GM12878 (cell line): ENCODE results near the gene CCSER1. TPM values are rescaled to one million over a fixed set of nuclear protein-coding genes. Genes with fewer than 3 reads are reported as not detected.

Experiments
- ATAC-seq: fragments of 200-7000 bp; cut with Tn5 transposase; 3 replicates; pipeline ENCODE4 v1.9.1; 2020; ENCODE audit warnings: mild to moderate bottlenecking, moderate library complexity
- BruUV-seq: library from RNA; stranded (reverse); fragments of 400-500 nt; replicated peaks from 2 replicates; lab custom pipeline; 2021; lab: Mats Ljungman, UMichigan
- CTCF ChIA-PET: fragments of 300-600 bp; sonication (Branson Sonifier 250); formaldehyde crosslinking; extraction: SDS; loops from one replicate; lab custom pipeline; 2021; ENCODE audit warnings: inconsistent platforms; lab: Yijun Ruan, JAX
- POLR2A ChIA-PET: fragments of 350-600 bp; formaldehyde crosslinking; extraction: SDS; loops from one replicate; lab custom pipeline; 2021; ENCODE audit warnings: inconsistent platforms; lab: Charles Lee
- RAD21 ChIA-PET: fragments of 300-600 bp; sonication (Branson Sonifier 250); formaldehyde crosslinking; loops from one replicate; lab custom pipeline; 2023; ENCODE audit warnings: antibody characterized with exemption; ENCODE audit not compliant: unreplicated experiment; lab: Charles Lee
- SMC1A ChIA-PET: fragments of 300-600 bp; sonication (Branson Sonifier 250); formaldehyde crosslinking; loops from one replicate; lab custom pipeline; 2023; ENCODE audit not compliant: unreplicated experiment, uncharacterized antibody; lab: Charles Lee
- DNase-seq: peaks from one replicate; pipeline ENCODE4 v3.0.0-alpha.2; 2011; ENCODE audit warnings: low read depth, low spot score
- FAIRE-seq: peaks from 3 replicates; lab custom pipeline; 2011; peaks lifted over from hg19 to GRCh38; lab: Jason Lieb, UNC
- H2AFZ ChIP-seq: 2 replicates; pipeline ENCODE4 v1.6.0; 2011; ENCODE audit warnings: low read depth, low read length, control low read depth; ENCODE audit not compliant: control insufficient read depth
- H3K27ac ChIP-seq: 2 replicates; pipeline ENCODE4 v1.5.1; 2011; ENCODE audit warnings: control low read depth; ENCODE audit not compliant: control insufficient read depth, insufficient read depth
- H3K27me3 ChIP-seq, 2 experiments: replicated peaks in 1 of 2; 2 replicates each; pipeline versions ENCODE4 v1.6.0 to v1.6.1; 2011; ENCODE audit warnings: low read length in 1 of 2; ENCODE audit not compliant: control insufficient read depth in 2 of 2, insufficient read depth in 2 of 2
- H3K36me3 ChIP-seq, 2 experiments: 2 replicates each; pipeline ENCODE4 v1.5.1; 2011; ENCODE audit warnings: low read length in 1 of 2; ENCODE audit not compliant: control insufficient read depth in 2 of 2, insufficient read depth in 2 of 2
- H3K4me1 ChIP-seq: 2 replicates; pipeline ENCODE4 v1.6.1; 2011; ENCODE audit warnings: mild to moderate bottlenecking, low read length, moderate library complexity, mixed read lengths; ENCODE audit not compliant: control insufficient read depth, insufficient read depth
- H3K4me2 ChIP-seq: 2 replicates; pipeline ENCODE4 v1.6.0; 2011; ENCODE audit warnings: control low read depth; ENCODE audit not compliant: control insufficient read depth, insufficient read depth
- H3K4me3 ChIP-seq: fragments of 200-600 bp; sonication (generic); 2 replicates; pipeline ENCODE4 v1.5.1; 2016
- H3K79me2 ChIP-seq: 2 replicates; pipeline ENCODE4 v1.6.0; 2011; ENCODE audit warnings: low read length; ENCODE audit not compliant: control insufficient read depth, insufficient read depth
- H3K9ac ChIP-seq: 2 replicates; pipeline ENCODE4 v1.8.0; 2011; ENCODE audit warnings: low read length, control low read depth, mixed read lengths; ENCODE audit not compliant: control insufficient read depth, insufficient read depth
- H3K9me3 ChIP-seq: replicated peaks from 3 replicates; pipeline ENCODE4 v1.5.1; 2011; ENCODE audit warnings: mild to moderate bottlenecking, low read length; ENCODE audit not compliant: control insufficient read depth, insufficient read depth
- H4K20me1 ChIP-seq: 2 replicates; pipeline ENCODE4 v1.6.0; 2011; ENCODE audit not compliant: control insufficient read depth, insufficient read depth
- CREM ChIP-seq: IDR thresholded peaks from 2 replicates; pipeline ENCODE4 v1.6.1; 2014; ENCODE audit warnings: antibody characterized with exemption, low read depth
- ESRRA ChIP-seq: IDR thresholded peaks from 2 replicates; pipeline ENCODE4 v1.6.1; 2012; ENCODE audit warnings: mild to moderate bottlenecking, low read length, improper control_type of control experiment
- IRF4 ChIP-seq: IDR thresholded peaks from 2 replicates; pipeline ENCODE4 v1.6.1; 2011; ENCODE audit warnings: low read depth, low read length
- MXI1 ChIP-seq: fragments of 150-350 bp; IDR thresholded peaks from 2 replicates; pipeline ENCODE4 v1.6.1; 2011; ENCODE audit warnings: low read depth, mild to moderate bottlenecking, inconsistent platforms, low read length, improper control_type of control experiment
- NFYB ChIP-seq: IDR thresholded peaks from 2 replicates; pipeline ENCODE4 v1.6.1; 2011; ENCODE audit warnings: low read depth, mild to moderate bottlenecking, low read length, improper control_type of control experiment, moderate library complexity; ENCODE audit not compliant: insufficient read depth
- NR2C1 ChIP-seq: fragments of 450-650 bp; IDR thresholded peaks from 2 replicates; pipeline ENCODE4 v1.6.1; 2017; ENCODE audit warnings: antibody characterized with exemption, mild to moderate bottlenecking, moderate library complexity
- PML ChIP-seq: IDR thresholded peaks from 2 replicates; pipeline ENCODE4 v1.6.1; 2012; ENCODE audit warnings: low read length, inconsistent platforms
- RELB ChIP-seq: fragments of 450-650 bp; IDR thresholded peaks from 2 replicates; pipeline ENCODE4 v1.6.1; 2017; ENCODE audit warnings: low read depth, mild to moderate bottlenecking, moderate library complexity
- TARDBP ChIP-seq: IDR thresholded peaks from 2 replicates; pipeline ENCODE4 v1.6.1; 2016; ENCODE audit warnings: borderline replicate concordance
- TCF12 ChIP-seq: IDR thresholded peaks from 2 replicates; pipeline ENCODE4 v1.6.1; 2011; ENCODE audit warnings: low read depth, mild to moderate bottlenecking, low read length
- ZBED1 ChIP-seq: IDR thresholded peaks from 2 replicates; pipeline ENCODE4 v1.6.1; 2016; ENCODE audit warnings: borderline replicate concordance
- ZNF622 ChIP-seq: fragments of 450-650 bp; IDR thresholded peaks from 2 replicates; pipeline ENCODE4 v1.6.1; 2017; ENCODE audit warnings: mild to moderate bottlenecking, inconsistent platforms
- WGBS: methylation state at CpG from one replicate; pipeline ENCODE4 v1.1.6; 2016; ENCODE audit warnings: low lambda C conversion rate; ENCODE audit not compliant: insufficient replicate concordance, insufficient coverage; ENCODE audit errors: missing lambda C conversion rate; 5-methylcytosine and 5-hydroxymethylcytosine counted together
- in situ Hi-C: fragments of 300-500 bp; cut with MboI; formaldehyde crosslinking; loops from 9 replicates; pipeline ENCODE4 v1.14.3; 2018; ENCODE audit warnings: mixed read lengths
- intact Hi-C: fragments of 100-400 bp; cut with micrococcal nuclease; formaldehyde crosslinking; loops from one replicate; pipeline ENCODE4 v1.14.2; 2022; ENCODE audit not compliant: unreplicated experiment
- polyA plus RNA-seq, 11 experiments: library from polyadenylated mRNA; depleted of rRNA in 4 of 11; unstranded in 6 of 11; stranded (reverse) in 5 of 11; fragments of >200 nt; fragmentation: Nextera tagmentation in 4 of 11; fragmentation: Illumina TruSeq in 1 of 11; extraction: Ambion mirVana in 4 of 11; extraction: Trizol in 1 of 11; gene quantifications; 1 replicate in 1 of 11; 2 replicates in 10 of 11; pipeline versions ENCODE4 v1.2.1 to v1.2.3, GENCODE V29; 2011 to 2016; ENCODE audit warnings: inconsistent platforms in 2 of 11, missing spikeins in 2 of 11, low read depth in 1 of 11
- total RNA-seq, 4 experiments: library from RNA; depleted of rRNA in 3 of 4; stranded (reverse); fragments of >200 nt in 3 of 4; fragmentation: Illumina TruSeq in 1 of 4; extraction: Trizol in 1 of 4; gene quantifications; 2 replicates each; pipeline versions ENCODE4 v1.2.1 to v1.2.3, GENCODE V29; 2013 to 2021
- TF ChIP-seq, protein P1 (sequence below): fragments of 450-650 bp; IDR thresholded peaks from 2 replicates; pipeline ENCODE4 v1.6.1; 2017; ENCODE audit warnings: mild to moderate bottlenecking
- TF ChIP-seq, protein P2 (sequence below): fragments of 450-650 bp; IDR thresholded peaks from 2 replicates; pipeline ENCODE4 v1.6.1; 2017; ENCODE audit warnings: mild to moderate bottlenecking, moderate library complexity
- TF ChIP-seq, protein P3 (sequence below): fragments of 450-650 bp; formaldehyde crosslinking; IDR thresholded peaks from 2 replicates; pipeline ENCODE4 v1.4.0; 2020; ENCODE audit warnings: mild to moderate bottlenecking, moderate library complexity

The CCSER1 gene
- total and polyA plus RNA-seq, 10 of the 15 experiments (the other 5 are each of a cell fraction or from before 2014, with no cell fraction given): 0.22 to 2.7 (median 1.0) TPM

DNA sequence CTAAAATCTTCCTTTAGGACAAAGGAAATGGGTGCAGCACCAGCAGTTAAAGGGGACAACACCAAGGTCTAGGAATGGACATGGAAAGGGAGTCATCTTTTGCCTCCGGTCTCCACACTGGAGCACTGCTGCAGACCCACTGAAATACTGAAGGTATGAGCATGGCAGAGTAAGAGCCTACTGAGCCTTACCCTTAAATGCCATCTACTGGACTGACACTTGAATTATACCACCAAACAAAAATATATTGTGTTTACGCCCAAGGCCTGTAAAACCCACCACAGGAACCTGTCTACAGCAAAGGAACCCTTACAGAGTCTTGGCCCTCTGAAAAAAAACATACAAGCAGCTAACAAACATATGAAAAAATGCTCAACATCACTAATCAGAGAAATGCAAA is 443.4 kb downstream of the CCSER1 start:
- Histone ChIP-seq H3K4me1 (no peaks in the 10 kb centered on the region), H2AFZ (no peak overlapping the region), H3K9me3 (no peaks in the 10 kb centered on the region), H3K27me3 (no peaks in the 10 kb centered on the region), H3K79me2 (no peaks in the 10 kb centered on the region), H3K4me3 (no peak overlapping the region), H3K27ac (no peak overlapping the region), H4K20me1 (no peaks in the 10 kb centered on the region), H3K9ac (no peak overlapping the region), H3K36me3 (no peaks in the 10 kb centered on the region), H3K4me2 (no peak overlapping the region)
- ChIA-PET CTCF (no interaction called here), POLR2A (no interaction called here), RAD21 (no interaction called here), SMC1A (interaction anchor here (0.5 kb wide), 1 partner anchor 230 kb away, joined by 3 read pairs; no protein-coding TSS in a partner anchor)
- WGBS: 39% methylated on average over 2 of the region's 2 CpGs
- intact Hi-C loops (no loop called here), in situ Hi-C loops (no loop called here)
- DNase-seq (no peak), ATAC-seq (no peak), FAIRE-seq (no peak)
- BruUV-seq: no TSS peak
- no peak for TF ChIP-seq ESRRA
- no peak for TF ChIP-seq MXI1
- TF ChIP-seq, protein P1, sequence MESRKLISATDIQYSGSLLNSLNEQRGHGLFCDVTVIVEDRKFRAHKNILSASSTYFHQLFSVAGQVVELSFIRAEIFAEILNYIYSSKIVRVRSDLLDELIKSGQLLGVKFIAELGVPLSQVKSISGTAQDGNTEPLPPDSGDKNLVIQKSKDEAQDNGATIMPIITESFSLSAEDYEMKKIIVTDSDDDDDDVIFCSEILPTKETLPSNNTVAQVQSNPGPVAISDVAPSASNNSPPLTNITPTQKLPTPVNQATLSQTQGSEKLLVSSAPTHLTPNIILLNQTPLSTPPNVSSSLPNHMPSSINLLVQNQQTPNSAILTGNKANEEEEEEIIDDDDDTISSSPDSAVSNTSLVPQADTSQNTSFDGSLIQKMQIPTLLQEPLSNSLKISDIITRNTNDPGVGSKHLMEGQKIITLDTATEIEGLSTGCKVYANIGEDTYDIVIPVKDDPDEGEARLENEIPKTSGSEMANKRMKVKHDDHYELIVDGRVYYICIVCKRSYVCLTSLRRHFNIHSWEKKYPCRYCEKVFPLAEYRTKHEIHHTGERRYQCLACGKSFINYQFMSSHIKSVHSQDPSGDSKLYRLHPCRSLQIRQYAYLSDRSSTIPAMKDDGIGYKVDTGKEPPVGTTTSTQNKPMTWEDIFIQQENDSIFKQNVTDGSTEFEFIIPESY: no peak
- TF ChIP-seq NR2C1: no peak
- TF ChIP-seq, protein P2, sequence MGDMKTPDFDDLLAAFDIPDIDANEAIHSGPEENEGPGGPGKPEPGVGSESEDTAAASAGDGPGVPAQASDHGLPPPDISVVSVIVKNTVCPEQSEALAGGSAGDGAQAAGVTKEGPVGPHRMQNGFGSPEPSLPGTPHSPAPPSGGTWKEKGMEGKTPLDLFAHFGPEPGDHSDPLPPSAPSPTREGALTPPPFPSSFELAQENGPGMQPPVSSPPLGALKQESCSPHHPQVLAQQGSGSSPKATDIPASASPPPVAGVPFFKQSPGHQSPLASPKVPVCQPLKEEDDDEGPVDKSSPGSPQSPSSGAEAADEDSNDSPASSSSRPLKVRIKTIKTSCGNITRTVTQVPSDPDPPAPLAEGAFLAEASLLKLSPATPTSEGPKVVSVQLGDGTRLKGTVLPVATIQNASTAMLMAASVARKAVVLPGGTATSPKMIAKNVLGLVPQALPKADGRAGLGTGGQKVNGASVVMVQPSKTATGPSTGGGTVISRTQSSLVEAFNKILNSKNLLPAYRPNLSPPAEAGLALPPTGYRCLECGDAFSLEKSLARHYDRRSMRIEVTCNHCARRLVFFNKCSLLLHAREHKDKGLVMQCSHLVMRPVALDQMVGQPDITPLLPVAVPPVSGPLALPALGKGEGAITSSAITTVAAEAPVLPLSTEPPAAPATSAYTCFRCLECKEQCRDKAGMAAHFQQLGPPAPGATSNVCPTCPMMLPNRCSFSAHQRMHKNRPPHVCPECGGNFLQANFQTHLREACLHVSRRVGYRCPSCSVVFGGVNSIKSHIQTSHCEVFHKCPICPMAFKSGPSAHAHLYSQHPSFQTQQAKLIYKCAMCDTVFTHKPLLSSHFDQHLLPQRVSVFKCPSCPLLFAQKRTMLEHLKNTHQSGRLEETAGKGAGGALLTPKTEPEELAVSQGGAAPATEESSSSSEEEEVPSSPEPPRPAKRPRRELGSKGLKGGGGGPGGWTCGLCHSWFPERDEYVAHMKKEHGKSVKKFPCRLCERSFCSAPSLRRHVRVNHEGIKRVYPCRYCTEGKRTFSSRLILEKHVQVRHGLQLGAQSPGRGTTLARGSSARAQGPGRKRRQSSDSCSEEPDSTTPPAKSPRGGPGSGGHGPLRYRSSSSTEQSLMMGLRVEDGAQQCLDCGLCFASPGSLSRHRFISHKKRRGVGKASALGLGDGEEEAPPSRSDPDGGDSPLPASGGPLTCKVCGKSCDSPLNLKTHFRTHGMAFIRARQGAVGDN: no peak
- no peak for TF ChIP-seq CREM
- TF ChIP-seq RELB: no peak
- no peak for TF ChIP-seq TCF12
- TF ChIP-seq, protein P3, sequence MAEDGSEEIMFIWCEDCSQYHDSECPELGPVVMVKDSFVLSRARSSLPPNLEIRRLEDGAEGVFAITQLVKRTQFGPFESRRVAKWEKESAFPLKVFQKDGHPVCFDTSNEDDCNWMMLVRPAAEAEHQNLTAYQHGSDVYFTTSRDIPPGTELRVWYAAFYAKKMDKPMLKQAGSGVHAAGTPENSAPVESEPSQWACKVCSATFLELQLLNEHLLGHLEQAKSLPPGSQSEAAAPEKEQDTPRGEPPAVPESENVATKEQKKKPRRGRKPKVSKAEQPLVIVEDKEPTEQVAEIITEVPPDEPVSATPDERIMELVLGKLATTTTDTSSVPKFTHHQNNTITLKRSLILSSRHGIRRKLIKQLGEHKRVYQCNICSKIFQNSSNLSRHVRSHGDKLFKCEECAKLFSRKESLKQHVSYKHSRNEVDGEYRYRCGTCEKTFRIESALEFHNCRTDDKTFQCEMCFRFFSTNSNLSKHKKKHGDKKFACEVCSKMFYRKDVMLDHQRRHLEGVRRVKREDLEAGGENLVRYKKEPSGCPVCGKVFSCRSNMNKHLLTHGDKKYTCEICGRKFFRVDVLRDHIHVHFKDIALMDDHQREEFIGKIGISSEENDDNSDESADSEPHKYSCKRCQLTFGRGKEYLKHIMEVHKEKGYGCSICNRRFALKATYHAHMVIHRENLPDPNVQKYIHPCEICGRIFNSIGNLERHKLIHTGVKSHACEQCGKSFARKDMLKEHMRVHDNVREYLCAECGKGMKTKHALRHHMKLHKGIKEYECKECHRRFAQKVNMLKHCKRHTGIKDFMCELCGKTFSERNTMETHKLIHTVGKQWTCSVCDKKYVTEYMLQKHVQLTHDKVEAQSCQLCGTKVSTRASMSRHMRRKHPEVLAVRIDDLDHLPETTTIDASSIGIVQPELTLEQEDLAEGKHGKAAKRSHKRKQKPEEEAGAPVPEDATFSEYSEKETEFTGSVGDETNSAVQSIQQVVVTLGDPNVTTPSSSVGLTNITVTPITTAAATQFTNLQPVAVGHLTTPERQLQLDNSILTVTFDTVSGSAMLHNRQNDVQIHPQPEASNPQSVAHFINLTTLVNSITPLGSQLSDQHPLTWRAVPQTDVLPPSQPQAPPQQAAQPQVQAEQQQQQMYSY: no peak
- no peak for TF ChIP-seq IRF4
- TF ChIP-seq PML: no peak
- TF ChIP-seq ZNF622: no peak
- TF ChIP-seq NFYB: no peak
- TF ChIP-seq TARDBP: no peak
- no peak for TF ChIP-seq ZBED1
